ENCODE measurements around the gene KLRB1. TPM values are rescaled to one million over a fixed set of nuclear protein-coding genes. Genes with fewer than 3 reads are reported as not detected.
"Not testable (repeated sequence)": the region's sequence is repeated elsewhere in the genome, so short reads cannot be mapped to it uniquely, and the experiment has no call there.

KLRB1 gene
- total RNA-seq, 1 donor from 2014 or later: not detected

DNA sequence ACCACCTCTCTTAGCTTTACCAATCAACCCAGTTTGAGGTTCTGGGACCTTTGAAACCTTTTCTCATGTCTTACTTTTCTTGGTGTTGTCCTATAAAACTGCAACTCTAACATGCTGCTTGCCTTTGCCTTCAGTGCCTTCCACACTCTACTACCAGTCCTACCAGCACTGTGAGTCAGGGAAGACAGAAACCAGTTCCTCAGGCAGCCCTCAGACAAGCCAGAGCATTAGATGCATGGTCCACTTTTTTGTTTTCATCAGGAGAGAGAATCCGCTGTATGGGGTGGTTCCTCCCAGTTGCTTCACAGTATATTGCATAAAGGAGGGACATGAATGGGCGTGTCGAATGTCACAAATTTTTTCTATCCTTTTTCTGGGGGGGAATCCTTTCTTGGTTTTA lies 17.3 kb upstream of the KLRB1 start:
- DNase-seq (ENCODE audit: low read depth in 2 of 2): no peak

DNA sequence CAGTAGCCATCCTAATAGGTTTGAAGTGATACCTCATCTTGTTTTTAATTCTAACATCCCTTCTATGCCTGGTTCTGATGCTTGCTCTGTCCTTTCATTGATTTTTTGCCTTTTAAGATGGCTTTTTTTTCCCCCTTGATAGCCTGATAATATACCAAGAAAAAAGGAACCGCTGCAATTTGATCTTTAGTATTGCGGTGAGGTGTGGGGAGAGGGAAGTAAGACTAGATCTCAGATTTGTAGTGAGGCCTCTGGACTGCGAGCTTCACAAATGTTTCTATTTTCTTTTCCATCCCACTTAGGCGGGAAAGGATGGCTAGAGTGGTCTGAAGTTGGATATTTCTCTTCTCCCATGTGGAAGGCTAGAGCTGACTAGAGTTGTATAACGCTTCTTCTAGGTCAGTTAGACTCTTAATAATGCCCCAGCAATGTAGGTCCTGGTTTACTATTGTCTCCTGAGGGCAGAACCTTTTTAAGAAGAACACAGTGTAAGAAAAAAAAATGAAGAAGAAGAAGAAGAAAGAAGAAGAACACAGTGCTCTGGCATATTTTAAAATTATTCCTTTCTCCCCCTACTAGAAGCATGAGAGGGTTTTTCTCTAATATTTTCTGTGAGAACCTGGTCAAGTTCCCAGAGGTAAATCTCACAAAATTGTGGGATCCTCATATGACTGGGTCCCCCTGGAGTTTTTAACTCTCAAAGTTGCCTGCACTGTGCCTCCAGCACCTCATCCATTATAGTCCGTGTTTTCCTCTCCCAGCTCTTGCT lies 11.9 kb upstream of the KLRB1 start:
- DNase-seq (ENCODE audit: low read depth in 2 of 2): no peak

DNA sequence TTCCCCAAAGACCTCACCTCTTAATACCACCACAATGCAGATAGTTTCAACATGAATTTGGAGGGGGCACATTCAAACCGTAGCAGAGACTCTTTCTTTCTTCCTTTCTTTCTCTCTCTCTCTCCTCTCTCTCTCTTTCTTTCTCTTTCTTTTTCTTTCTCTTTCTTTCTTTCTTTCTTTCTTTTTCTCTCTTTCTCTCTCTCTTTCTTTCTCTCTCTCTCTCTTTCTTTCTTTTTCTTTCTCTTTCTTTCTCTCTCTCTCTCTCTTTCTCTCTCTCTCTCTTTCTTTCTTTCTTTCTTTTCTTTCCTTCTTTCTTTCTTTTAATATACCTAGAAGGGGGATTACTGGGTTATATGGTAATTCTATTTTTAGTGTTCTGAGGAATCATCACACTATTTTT lies 11.2 kb upstream of the KLRB1 start:
- DNase-seq (ENCODE audit: low read depth in 2 of 2): not testable (repeated sequence)

DNA sequence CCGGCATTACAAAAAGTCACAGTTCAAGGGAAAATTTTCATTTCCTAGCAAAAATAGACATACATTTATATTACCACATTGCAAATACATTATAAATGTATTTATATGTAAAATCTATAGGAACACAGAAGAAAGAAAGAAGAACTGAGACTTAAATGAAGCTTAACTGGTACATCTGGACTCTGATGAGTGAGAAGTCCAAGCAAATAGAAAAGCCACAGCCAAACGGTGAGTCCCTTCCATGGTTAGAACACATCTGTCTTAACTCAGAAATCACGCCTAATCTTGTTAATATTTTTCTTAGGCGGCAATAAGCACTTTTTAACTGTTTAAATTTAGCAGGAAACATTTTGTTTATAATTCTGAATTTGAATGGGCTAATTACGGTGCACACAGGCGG lies 9.4 kb upstream of the KLRB1 start:
- DNase-seq (ENCODE audit: low read depth in 2 of 2): no peak

DNA sequence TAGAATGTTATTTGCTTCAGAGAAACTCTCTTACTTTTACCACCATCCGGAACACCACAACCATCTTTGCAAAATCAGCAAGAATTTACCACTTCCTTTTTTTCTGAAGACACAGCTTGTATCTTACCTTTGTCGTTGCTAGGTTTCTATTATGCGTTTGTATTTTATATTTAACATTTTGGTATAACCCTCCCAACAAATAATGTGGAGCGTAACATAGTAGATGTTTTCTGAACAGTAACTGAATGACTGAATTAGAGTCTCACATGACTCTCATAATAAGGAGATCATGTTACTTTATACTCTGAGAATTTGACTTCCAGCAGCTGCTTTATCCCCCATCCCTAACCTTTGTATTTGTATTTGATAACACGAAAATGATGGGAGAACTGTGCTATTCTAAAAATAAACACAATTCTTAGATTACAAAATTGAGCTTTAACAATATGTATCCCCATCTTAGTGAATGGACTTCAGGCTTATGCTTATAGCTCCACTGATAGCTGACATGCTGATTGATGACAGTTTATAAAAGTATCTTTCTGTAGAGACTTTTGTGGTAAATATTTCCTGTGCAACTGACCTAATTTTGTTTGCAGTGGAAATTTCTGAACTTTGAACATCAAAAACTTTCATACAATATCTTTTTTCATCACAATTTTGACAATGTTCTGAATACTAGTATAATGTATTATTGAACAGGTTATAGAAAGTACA lies 7.9 kb upstream of the KLRB1 start:
- no peak for DNase-seq (ENCODE audit: low read depth in 2 of 2)

DNA sequence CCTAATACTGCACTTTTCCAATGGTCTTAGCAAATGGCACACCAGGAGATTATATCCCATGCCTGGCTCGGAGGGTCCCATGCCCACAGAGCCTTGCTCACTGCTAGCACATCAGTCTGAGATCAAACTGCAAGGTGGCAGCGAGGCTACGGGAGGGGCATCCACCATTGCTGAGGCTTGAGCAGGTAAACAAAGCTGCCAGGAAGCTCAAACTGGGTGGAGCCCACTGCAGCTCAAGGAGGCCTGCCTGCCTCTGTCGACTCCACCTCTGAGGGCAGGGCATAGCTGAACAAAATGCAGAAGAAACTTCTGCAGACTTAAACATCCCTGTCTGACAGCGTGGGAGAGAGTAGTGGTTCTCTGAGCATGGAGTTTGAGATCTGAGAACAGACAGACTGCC lies 2.9 kb upstream of the KLRB1 start:
- DNase-seq (ENCODE audit: low read depth in 2 of 2): not testable (repeated sequence)

DNA sequence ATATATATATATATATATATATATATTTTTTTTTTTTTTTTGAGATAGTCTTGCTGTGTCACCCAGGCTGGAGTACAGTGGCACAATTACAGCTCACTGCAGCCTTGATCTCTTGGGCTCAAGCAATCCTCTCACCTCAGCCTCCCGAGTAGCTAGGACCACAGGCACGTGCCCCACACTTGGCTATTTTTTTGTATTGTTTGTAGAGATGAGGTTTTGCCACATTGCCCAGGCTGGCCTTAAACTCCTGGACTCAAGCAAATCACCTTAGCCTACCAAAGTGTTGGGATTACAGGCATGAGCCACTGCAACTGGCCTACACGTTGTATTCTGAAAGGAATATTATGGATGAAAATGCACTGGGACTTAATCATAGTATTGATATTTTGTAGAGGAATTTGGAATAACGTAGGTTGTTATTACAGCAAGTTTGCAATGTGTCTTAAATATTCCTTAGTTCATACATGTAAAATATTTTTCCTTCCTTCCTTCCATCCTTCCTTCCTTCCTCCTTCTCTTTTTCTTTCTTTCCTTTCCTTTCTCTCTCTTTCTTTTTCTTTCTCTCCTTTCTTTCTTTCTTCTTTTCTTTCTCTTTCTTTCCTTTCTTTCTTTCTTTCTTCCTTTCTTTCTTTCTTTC lies 862 bp downstream of the KLRB1 start:
- no peak for DNase-seq (ENCODE audit: low read depth in 2 of 2)

DNA sequence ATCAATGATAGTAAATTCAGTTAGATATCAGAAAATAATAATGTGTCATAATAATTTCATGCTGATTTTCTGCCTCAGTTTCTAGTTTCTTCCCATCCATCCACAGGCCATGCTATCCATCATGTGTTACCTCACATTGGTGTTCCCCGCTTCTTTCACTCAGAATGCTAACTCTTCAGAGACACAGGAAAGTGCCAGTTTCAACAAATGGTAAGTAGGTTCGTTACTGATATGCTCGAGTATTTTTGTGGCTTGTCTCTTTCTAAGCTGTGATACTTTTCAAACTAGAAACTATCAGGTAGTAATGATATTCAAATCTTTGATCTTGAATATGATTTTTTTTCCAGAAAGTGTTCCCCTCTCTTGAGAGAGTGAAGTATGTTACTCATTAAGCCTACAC lies 1.5 kb downstream of the KLRB1 start:
- DNase-seq (ENCODE audit: low read depth in 2 of 2): no peak

DNA sequence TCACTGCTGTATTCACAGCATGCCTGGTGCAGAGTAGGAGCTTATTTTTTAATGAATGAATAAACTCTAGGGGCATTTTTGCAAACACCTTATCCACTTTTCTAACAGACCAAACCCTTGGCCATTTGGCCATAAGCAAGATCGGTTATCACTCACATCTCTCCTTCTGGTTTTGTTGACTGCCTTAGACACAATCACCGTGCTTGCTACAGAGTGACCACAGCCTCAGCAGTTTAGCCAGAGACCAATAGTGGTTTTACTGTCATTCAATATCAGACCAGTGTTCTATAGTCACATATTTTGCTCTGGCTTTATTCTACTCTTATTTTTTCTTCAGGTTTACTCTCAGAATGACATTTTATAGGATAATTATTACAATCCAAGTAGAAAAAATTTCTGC lies 2.2 kb downstream of the KLRB1 start:
- no peak for DNase-seq (ENCODE audit: low read depth in 2 of 2)

DNA sequence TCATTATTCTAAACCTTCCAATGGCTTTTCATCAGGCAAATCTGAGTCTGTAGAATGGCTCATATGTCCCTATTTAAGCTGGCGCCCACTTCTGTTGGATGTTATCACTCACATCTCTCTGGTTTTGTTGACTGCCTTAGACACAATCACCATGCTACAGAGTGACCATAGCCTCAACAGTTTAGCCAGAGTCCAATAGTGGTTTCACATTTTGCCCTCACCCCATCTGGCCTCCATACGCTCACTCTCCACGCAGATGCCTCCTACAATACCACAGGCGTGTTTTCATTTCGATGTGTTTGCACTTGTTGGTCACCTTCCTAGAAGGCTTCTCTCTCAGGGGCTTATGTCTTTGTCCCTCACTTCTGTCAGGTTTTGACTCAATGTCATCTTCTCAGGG lies 3.4 kb downstream of the KLRB1 start:
- DNase-seq (ENCODE audit: low read depth in 2 of 2): no peak

DNA sequence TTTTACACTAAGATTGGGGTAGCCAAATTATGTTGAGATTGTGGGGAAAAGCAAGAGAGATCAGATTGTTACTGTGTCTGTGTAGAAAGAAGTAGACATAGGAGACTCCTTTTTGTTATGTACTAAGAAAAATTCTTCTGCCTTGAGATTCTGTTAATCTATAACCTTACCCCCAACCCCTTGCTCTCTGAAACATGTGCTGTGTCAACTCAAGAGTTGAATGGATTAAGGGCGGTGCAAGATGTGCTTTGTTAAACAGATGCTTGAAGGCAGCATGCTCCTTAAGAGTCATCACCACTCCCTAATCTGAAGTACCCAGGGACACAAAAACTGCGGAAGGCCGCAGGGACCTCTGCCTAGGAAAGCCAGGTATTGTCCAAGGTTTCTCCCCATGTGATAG lies 7.3 kb downstream of the KLRB1 start:
- DNase-seq (ENCODE audit: low read depth in 2 of 2): not testable (repeated sequence)

DNA sequence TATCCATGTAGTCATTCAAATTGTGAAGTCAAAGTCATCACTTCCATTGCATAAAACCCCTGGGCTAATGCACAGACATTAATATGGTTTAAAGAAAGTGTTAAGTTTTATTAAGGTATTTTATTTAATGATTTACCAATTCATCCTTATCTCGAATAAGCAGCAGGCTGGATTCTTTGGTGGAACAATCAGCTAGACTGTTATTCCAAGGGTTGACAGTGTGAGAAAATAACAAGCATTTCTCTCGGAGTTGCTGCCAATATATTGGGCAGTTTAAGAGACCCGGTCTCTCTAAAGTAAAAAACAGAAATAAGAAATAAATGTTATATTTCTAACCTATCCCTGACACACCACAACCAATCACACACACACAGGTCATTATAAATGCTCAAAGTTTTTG lies 9.4 kb downstream of the KLRB1 start:
- DNase-seq (ENCODE audit: low read depth in 2 of 2): no peak

DNA sequence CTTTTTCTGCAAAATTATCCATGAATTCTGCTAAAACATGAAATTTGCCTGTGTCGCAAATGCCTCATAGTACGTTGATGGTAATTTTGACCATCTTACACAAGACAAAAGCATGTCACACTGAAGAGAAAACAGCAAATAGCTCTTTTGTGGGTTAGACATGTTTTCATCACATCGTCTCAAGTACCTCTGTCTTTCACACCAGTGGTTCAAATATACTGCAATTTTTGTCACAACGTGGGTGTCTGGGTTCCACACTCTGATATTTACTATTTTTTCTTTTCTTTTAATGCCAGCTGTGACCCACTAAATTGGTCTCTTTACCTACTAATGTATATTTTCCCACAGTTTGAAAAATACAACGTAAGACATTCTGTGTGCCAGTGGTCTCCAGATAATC lies 10.4 kb downstream of the KLRB1 start:
- no peak for DNase-seq (ENCODE audit: low read depth in 2 of 2)

DNA sequence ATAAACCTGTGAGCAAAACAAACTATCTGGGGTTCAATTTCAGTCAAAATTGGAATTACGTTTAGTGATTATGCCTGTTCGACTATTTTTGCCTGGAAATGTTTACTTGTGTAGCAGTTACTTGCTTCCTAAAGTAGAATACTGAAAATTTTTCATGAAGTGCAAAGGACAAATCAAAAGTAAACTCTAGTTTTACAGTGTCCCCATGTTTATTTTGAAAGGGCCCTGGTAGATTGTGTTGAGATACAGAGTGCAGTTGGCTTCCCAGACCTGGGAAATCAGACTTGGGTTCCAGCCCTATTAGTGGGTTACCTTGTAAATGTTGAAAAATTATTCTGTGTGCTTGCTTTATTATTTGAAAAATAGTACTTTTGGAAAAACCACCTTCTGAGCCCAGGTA lies 17.3 kb downstream of the KLRB1 start:
- DNase-seq (ENCODE audit: low read depth in 2 of 2): no peak

DNA sequence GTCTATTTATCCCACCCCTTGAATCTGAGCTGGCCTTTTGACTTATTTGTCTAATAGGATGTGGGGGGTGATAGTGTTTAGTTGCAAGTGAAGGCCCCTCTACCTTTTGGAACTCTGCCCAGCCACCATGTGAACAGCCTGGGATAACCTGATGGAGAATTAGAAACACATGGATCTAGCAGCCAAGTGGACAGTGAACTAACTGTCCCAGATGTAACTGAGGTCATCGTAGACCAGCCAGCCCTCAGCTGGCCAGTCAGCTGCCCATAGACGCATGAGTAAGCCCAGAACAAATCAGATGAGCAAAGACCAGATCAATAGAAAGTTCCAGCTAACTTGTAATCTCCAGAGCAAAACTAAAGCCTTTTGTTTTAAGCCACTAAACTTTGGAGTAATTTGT lies 19.0 kb downstream of the KLRB1 start:
- DNase-seq (ENCODE audit: low read depth in 2 of 2): no peak

DNA sequence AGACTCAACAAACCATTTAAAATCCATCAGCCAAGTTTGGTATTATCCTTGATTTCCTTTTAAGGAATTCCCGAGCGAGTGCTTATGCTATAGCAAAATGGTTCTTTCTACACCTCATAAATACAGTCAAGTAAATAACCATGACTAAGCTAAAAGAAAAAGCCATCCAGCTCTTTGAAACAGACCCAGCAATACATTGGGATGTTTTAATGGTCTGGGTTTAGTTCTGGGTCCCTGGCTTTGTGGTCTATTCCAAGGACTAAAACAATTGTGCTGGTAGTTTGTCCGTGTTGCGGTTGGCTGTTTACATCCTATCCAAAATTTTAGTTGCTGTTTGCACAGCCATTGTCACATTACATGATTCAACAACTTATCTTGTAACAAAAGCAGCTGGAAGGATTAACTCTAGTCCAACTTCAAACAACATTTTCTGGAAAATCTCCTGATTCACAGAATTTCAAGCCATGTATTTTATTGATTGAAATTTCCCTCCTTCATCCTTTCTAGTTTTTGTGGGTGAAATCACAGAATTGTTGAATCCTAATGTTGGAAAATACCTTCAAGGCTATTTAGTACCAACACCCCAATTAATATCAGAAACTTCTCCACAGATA lies 19.6 kb downstream of the KLRB1 start:
- DNase-seq (ENCODE audit: low read depth in 2 of 2): no peak

DNA sequence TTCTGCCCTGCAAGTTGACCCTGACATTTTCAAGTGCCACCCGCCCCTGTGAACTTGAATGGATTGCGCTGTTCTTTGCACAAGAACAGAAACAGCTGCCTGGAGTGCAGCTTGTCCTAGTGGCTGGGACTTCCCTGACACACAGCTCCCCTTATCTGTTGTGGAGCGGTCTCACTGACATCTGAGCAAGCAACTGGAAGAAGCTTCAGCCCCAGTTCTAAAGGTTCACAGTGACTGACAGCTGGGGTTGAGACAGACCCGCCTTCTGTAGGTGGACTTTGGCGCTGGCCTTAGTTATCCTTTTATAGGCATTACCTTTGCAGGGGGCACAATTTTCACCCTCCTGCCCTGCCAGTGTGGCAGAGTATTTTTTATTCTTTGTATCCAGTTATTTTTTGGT lies 30.0 kb downstream of the KLRB1 start:
- not testable (repeated sequence) for DNase-seq (ENCODE audit: low read depth in 2 of 2)

DNA sequence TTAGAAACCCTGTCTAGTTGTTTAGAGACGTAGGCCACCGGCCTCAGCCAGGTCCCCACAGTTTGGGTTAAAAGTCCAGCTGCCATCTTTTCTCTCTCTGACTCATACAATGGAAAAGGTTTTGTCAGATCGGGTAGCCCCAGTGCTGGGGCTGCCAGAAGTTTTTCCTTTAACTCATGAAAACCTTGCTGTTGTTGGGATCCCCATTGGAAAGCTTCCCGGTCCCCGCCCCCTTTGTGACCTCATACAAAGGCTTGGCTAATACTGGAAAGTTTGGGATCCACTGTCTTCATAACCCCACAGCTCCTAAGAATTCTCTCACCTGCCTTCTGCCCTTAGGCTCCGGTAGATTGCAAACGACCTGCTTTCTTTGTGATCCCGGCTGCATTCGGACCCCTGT lies 40.6 kb downstream of the KLRB1 start:
- not testable (repeated sequence) for DNase-seq (ENCODE audit: low read depth in 2 of 2)

DNA sequence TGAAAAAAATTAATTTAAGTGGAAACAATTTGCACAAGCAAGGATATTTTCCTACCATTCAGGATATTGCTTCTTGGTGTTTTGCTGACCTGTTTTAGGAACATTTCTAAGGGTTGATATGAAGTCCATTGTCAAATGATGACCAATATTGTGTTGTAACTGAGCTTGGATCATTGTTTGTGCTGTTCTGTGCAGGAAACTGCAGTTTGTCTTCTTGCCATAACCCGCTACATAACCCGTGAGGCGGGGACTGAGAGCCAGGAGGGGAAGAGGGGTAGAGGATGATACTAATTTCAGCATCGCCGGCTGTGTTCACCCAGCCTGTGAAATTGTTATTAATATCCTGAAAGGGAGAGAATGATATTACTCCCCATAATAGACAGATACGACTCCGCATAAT lies 41.6 kb downstream of the KLRB1 start:
- DNase-seq (ENCODE audit: low read depth in 2 of 2): not testable (repeated sequence)

DNA sequence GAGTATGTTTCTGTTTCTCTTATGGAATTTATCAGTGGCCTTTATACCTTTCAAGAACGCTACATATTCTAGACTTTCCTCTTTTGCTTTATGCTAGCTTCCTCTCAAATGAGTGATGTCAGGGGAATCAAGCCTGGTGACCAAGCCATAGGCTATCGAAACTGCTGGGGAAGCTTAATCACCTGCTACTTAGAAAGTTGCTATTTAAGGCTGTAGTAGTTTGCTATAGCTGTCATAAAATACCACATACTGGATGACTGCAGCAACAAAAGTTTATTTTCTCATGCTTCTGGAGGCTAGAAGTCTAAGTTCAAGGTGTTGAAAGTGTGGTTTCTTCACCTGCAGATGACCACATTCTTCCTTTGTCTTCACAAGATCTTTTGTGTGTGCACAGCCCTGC lies 43.3 kb downstream of the KLRB1 start:
- not testable (repeated sequence) for DNase-seq (ENCODE audit: low read depth in 2 of 2)

DNA sequence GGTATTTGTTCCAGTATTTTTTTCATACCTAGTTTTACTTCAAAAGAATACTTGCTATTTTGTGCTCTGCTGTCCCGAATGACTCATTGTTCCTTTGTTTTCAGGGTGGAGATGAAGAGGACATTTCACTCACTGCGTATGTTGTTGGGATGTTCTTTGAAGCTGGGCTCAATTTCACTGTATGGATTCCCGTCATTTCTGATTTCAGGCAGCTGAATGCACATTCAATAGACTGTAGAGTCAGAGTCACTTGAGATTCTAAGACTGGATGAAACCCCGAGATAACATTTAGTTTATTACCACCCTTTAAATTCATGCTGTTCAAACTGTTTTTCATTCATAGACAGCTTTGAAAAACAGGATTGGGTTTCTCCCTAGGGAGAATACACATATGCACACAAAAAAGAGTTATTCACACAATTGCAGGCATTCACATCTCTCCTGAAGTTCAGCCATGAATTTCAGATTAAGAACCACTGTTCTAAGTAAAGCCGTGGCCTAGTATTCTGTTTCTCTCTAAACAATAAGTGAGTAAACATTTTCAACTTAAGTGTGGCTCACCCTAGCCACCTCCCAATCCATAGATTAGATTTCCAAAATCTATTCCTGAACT lies 44.8 kb downstream of the KLRB1 start:
- DNase-seq (ENCODE audit: low read depth in 2 of 2): not testable (repeated sequence)

DNA sequence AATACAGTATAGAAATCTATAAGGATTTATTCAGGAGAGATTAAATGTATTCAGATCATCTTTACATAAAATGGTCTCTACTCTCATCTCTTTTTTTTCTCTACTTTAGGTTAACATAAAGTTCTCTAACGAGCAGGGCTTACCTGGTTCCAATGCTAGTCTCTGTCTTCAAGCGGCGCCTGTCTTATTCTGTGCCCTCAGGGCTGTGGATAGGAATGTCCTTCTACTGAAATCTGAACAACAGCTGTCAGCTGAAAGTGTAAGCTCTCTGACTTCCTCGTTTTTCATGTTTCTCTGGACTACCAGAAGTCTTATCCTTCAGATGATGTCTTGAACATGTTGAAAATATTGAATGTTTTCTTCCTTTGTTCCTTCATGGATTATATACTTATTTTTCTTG lies 62.2 kb downstream of the KLRB1 start:
- not testable (repeated sequence) for DNase-seq (ENCODE audit: low read depth in 2 of 2)

Data from lung microvascular endothelial cell (primary cell).